Stomach (tissue), 9 donors: ENCODE data around the gene PSMB3. TPM values are rescaled to one million over a fixed set of nuclear protein-coding genes. Genes with fewer than 3 reads are reported as not detected.
A peak's percentile ranks its signal among the peaks of the same experiment; 100 is the strongest.

Source experiments
- DNase-seq, 2 donors: peaks; one replicate each; pipeline versions ENCODE4 v3.0.0 to v3.0.0-alpha.2; 2013 to 2019
- H3K27ac ChIP-seq, 5 donors: fragments of 200-600 bp in 4 of 5; sonication (generic) in 4 of 5; one replicate each; pipeline ENCODE4 v1.5.1; 2013 to 2019; ENCODE audit warnings: mild to moderate bottlenecking in 1 of 5, moderate library complexity in 1 of 5
- H3K27me3 ChIP-seq, 3 donors: fragments of 200-600 bp; sonication (generic); one replicate each; pipeline ENCODE4 v1.5.1; 2017 to 2019; ENCODE audit warnings: mixed run types in 1 of 3
- H3K36me3 ChIP-seq, 4 donors: fragments of 200-600 bp; sonication (generic); 1 replicate in 3 of 4; 2 replicates in 1 of 4; pipeline ENCODE4 v1.5.1; 2016 to 2019
- H3K4me1 ChIP-seq, 4 donors: fragments of 200-600 bp; sonication (generic); one replicate each; pipeline ENCODE4 v1.5.1; 2016 to 2019
- H3K4me3 ChIP-seq, 4 donors: fragments of 200-600 bp; sonication (generic) in 3 of 4; one replicate each; pipeline ENCODE4 v1.5.1; 2016 to 2019; ENCODE audit warnings: mild to moderate bottlenecking in 1 of 4
- H3K9me3 ChIP-seq, 4 donors: fragments of 200-600 bp; sonication (generic); one replicate each; pipeline ENCODE4 v1.5.1; 2016 to 2019
- EP300 ChIP-seq: sonication (generic); formaldehyde crosslinking; IDR thresholded peaks from one replicate; pipeline ENCODE4 v1.6.1; 2017; ENCODE audit warnings: antibody characterized with exemption
- POLR2A ChIP-seq, 4 donors: fragments of 450-650 bp; IDR thresholded peaks; one replicate each; pipeline ENCODE4 v1.6.1; 2016; ENCODE audit warnings: antibody characterized with exemption in 4 of 4, control low read depth in 2 of 4, mild to moderate bottlenecking in 1 of 4, moderate library complexity in 1 of 4
- POLR2AphosphoS5 ChIP-seq, 3 donors: sonication (generic); formaldehyde crosslinking; IDR thresholded peaks; one replicate each; pipeline ENCODE4 v1.6.1; 2016; ENCODE audit warnings: antibody characterized with exemption in 3 of 3
- WGBS, 5 donors: extraction: QIAGEN DNeasy Blood & Tissue Kit in 3 of 5; methylation state at CpG; one replicate each; pipeline versions ENCODE4 v1.1.5 to v1.1.7; 2013 to 2018; 5-methylcytosine and 5-hydroxymethylcytosine counted together
- intact Hi-C: fragments of 100-400 bp; cut with DNase I; formaldehyde crosslinking; loops from one replicate; pipeline ENCODE4 v1.15.1; 2023; ENCODE audit warnings: low total_unique reads
- polyA plus RNA-seq, 3 donors: library from polyadenylated mRNA; stranded (reverse); fragments of 200-250 nt; gene quantifications; one replicate each; pipeline ENCODE4 v1.2.3, GENCODE V29; 2013
- total RNA-seq, 5 donors: library from RNA; depleted of rRNA; stranded (reverse); fragments of >200 nt; gene quantifications; one replicate each; pipeline versions ENCODE4 v1.1.0 to v1.2.3, GENCODE V29; 2014 to 2016
- TF ChIP-seq, protein P1 (sequence below), 7 experiments: fragments of 450-650 bp in 4 of 7; fragments of 200-600 bp in 3 of 7; sonication (generic) in 3 of 7; IDR thresholded peaks; one replicate each; pipeline ENCODE4 v1.5.1; 2016 to 2019; ENCODE audit warnings: antibody characterized with exemption in 7 of 7, control low read depth in 2 of 7, mild to moderate bottlenecking in 1 of 7
- donor health status: healthy with polysubstance abuse.
- donor health status: Bipolar disorder and iron deficiency.
- donor health status: healthy.

PSMB3 gene
- total and polyA plus RNA-seq, 8 donors, result 29.0 to 281 (median 191) TPM

- Histone ChIP-seq H3K27me3 (peaks cover 0 to 45% (median 15%) of the 10 kb centered on the region in 3 donors), H3K27ac (peak overlapping the region in 4 of 5 donors; percentile 90 to 94 (median 93)), H3K9me3 (no peaks in the 10 kb centered on the region), H3K4me1 (peaks cover 57 to 80% (median 73%) of the 10 kb centered on the region in 4 donors), H3K36me3 (peaks cover 14 to 24% (median 20%) of the 10 kb centered on the region in 4 donors), H3K4me3 (peak overlapping the region; percentile 71 to 98 (median 90))
- intact Hi-C loops, result no loop called here
- TF ChIP-seq EP300 (no peak), POLR2AphosphoS5 (IDR thresholded peaks at IDR 0.05) (no peak), POLR2A (IDR thresholded peaks at IDR 0.05) (no peak)
- TF ChIP-seq, protein P1, sequence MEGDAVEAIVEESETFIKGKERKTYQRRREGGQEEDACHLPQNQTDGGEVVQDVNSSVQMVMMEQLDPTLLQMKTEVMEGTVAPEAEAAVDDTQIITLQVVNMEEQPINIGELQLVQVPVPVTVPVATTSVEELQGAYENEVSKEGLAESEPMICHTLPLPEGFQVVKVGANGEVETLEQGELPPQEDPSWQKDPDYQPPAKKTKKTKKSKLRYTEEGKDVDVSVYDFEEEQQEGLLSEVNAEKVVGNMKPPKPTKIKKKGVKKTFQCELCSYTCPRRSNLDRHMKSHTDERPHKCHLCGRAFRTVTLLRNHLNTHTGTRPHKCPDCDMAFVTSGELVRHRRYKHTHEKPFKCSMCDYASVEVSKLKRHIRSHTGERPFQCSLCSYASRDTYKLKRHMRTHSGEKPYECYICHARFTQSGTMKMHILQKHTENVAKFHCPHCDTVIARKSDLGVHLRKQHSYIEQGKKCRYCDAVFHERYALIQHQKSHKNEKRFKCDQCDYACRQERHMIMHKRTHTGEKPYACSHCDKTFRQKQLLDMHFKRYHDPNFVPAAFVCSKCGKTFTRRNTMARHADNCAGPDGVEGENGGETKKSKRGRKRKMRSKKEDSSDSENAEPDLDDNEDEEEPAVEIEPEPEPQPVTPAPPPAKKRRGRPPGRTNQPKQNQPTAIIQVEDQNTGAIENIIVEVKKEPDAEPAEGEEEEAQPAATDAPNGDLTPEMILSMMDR (IDR thresholded peaks at IDR 0.05), result no peak
- WGBS, 5 donors, result 1 to 6% (median 4%) methylated on average over 10 of the region's 10 CpGs
- DNase-seq, result no peak
Observed at GRCh38 chr17:38751144-38751807, 1.3 kb upstream of the PSMB3 start.

DNA sequence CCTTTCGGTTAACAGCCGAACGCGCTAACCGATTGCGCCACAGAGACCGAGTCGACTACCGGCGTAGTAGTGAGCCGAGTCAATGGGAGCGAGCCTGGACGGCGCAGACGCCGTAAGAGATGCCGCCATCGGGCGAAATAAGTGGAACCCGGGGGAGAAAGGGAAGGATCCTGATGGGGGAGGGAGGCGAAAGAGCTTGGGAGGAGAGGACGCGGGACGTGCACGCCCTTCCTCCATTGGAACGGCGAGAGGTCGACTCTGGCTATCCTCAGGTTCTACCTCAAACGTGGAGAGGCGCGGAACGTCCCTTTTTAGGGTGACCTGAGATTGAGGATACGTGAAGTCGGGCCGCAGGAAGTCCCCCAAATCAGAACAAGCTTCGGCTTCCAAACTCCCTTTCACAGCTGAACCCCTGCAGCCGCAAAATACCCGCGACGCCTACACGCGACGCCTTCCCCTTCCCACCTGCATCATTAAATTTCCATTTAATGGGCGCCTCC is 683 bp upstream of the PSMB3 start:
- H3K27me3 ChIP-seq, result peaks cover 0 to 39% (median 15%) of the 10 kb centered on the region in 3 donors
- peak overlapping the region; percentile 71 to 98 (median 90) for H3K4me3 ChIP-seq
- intact Hi-C loops, result no loop called here
- peaks cover 51 to 74% (median 67%) of the 10 kb centered on the region in 4 donors for H3K4me1 ChIP-seq
- H3K36me3 ChIP-seq, result peaks cover 19 to 30% (median 25%) of the 10 kb centered on the region in 4 donors
- no peaks in the 10 kb centered on the region for H3K9me3 ChIP-seq
- H3K27ac ChIP-seq, result peak overlapping the region; percentile 77 to 94 (median 93)
- peak; percentile 84 to 96 for DNase-seq
- WGBS, 5 donors, result 0 to 1% (median 0%) methylated on average over 43 to 44 of the region's 44 CpGs
- TF ChIP-seq POLR2AphosphoS5 (IDR thresholded peaks at IDR 0.05) (peak; percentile 28 to 79 (median 38)), EP300 (no peak), POLR2A (IDR thresholded peaks at IDR 0.05) (no peak)
- TF ChIP-seq, protein P1 (IDR thresholded peaks at IDR 0.05), result no peak

DNA sequence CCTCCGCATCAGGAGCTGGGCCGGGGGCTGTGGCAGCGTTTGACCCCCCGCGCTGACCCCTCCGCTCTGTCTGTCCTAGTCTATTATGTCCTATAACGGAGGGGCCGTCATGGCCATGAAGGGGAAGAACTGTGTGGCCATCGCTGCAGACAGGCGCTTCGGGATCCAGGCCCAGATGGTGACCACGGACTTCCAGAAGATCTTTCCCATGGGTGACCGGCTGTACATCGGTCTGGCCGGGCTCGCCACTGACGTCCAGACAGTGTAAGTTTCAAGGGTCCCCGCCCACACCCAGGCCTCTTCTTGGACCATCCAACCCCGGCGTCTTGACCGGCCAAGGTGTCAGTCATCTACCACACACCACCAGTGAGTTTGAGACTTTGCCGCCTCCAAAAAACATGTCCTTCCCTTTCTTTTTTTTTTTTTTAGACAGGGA is 548 bp downstream of the PSMB3 start:
- Histone ChIP-seq H3K36me3 (peaks cover 30 to 43% (median 38%) of the 10 kb centered on the region in 4 donors), H3K4me1 (peaks cover 44 to 62% (median 55%) of the 10 kb centered on the region in 4 donors), H3K4me3 (peak overlapping the region; percentile 71 to 98 (median 90)), H3K27me3 (peaks cover 0 to 27% (median 9%) of the 10 kb centered on the region in 3 donors), H3K27ac (peak overlapping the region; percentile 85 to 94 (median 93)), H3K9me3 (no peaks in the 10 kb centered on the region)
- DNase-seq, result no peak
- intact Hi-C loops, result no loop called here
- TF ChIP-seq POLR2A (IDR thresholded peaks at IDR 0.05), result no peak
- no peak for TF ChIP-seq POLR2AphosphoS5 (IDR thresholded peaks at IDR 0.05)
- TF ChIP-seq EP300, result no peak
- TF ChIP-seq, protein P1 (IDR thresholded peaks at IDR 0.05), result no peak
- 4 to 10% (median 7%) methylated on average over 13 to 22 of the region's 22 CpGs for WGBS, 5 donors

GRCh38 chr17:38761612-38762011 is 9.1 kb downstream of the PSMB3 start:
- intact Hi-C loops, result no loop called here
- peaks cover 78 to 100% (median 100%) of the 10 kb centered on the region in 4 donors for H3K36me3 ChIP-seq
- H3K4me1 ChIP-seq, result no peaks in the 10 kb centered on the region
- H3K4me3 ChIP-seq, result no peak overlapping the region
- no peaks in the 10 kb centered on the region for H3K9me3 ChIP-seq
- no peaks in the 10 kb centered on the region for H3K27me3 ChIP-seq
- DNase-seq, result peak in 1 of 2 donors; percentile 43
- TF ChIP-seq, protein P1 (IDR thresholded peaks at IDR 0.05), result no peak
- TF ChIP-seq POLR2AphosphoS5 (IDR thresholded peaks at IDR 0.05) (no peak), EP300 (no peak), POLR2A (IDR thresholded peaks at IDR 0.05) (no peak)
- no peak overlapping the region for H3K27ac ChIP-seq
- 61 to 83% (median 80%) methylated on average over 4 of the region's 4 CpGs for WGBS, 5 donors
